Neural progenitor cell (in vitro differentiated cells): ENCODE results near the gene NAGK. TPM values are rescaled to one million over a fixed set of nuclear protein-coding genes. Genes with fewer than 3 reads are reported as not detected.
A peak's percentile ranks its signal among the peaks of the same experiment; 100 is the strongest.

Experiments used
- DNase-seq: peaks from one replicate; pipeline ENCODE4 v3.0.0-alpha.2; 2016; ENCODE audit warnings: low spot score
- H2AFZ ChIP-seq: fragments of 200-600 bp; sonication (generic); replicated peaks from 2 replicates; pipeline ENCODE4 v1.6.1; 2016; ENCODE audit warnings: antibody characterized with exemption
- H3F3A ChIP-seq: fragments of 200-600 bp; sonication (generic); 2 replicates; pipeline ENCODE4 v1.6.1; 2016; ENCODE audit warnings: antibody characterized with exemption, low read depth
- H3K27ac ChIP-seq: fragments of 200-600 bp; sonication (generic); 2 replicates; pipeline ENCODE4 v1.5.1; 2016; ENCODE audit warnings: mild to moderate bottlenecking
- H3K27me3 ChIP-seq: fragments of 200-600 bp; sonication (generic); 2 replicates; pipeline ENCODE4 v1.6.1; 2016; ENCODE audit warnings: mild to moderate bottlenecking, moderate library complexity
- H3K36me3 ChIP-seq: fragments of 200-600 bp; sonication (generic); 2 replicates; pipeline ENCODE4 v1.5.1; 2016
- H3K4me1 ChIP-seq: fragments of 200-600 bp; sonication (generic); 2 replicates; pipeline ENCODE4 v1.6.1; 2016; ENCODE audit warnings: mixed run types
- H3K4me2 ChIP-seq: fragments of 200-600 bp; sonication (generic); 2 replicates; pipeline ENCODE4 v1.6.1; 2016
- H3K4me3 ChIP-seq: fragments of 200-600 bp; sonication (generic); 2 replicates; pipeline ENCODE4 v1.5.1; 2016
- H3K79me2 ChIP-seq: fragments of 200-600 bp; sonication (generic); 2 replicates; pipeline ENCODE4 v1.6.1; 2016; ENCODE audit warnings: low read depth
- H3K9ac ChIP-seq: fragments of 200-600 bp; sonication (generic); 2 replicates; pipeline ENCODE4 v1.6.1; 2016
- H3K9me3 ChIP-seq: fragments of 200-600 bp; sonication (generic); 2 replicates; pipeline ENCODE4 v1.5.1; 2016; ENCODE audit warnings: low read depth
- H4K20me1 ChIP-seq: fragments of 200-600 bp; sonication (generic); 2 replicates; pipeline ENCODE4 v1.6.1; 2016; ENCODE audit warnings: low read depth
- H3K27ac Mint-ChIP-seq: 3 replicates; pipeline ENCODE4 v1.8.0; 2021; ENCODE audit warnings: mixed read lengths
- H3K27me3 Mint-ChIP-seq: 2 replicates; pipeline ENCODE4 v1.8.0; 2022; ENCODE audit warnings: low read depth, mild to moderate bottlenecking, inconsistent platforms, moderate library complexity, mixed read lengths; ENCODE audit not compliant: insufficient read depth
- H3K36me3 Mint-ChIP-seq: 3 replicates; pipeline ENCODE4 v1.8.0; 2021; ENCODE audit warnings: mixed read lengths
- H3K4me1 Mint-ChIP-seq: 3 replicates; pipeline ENCODE4 v1.8.0; 2021; ENCODE audit warnings: mixed read lengths
- H3K4me3 Mint-ChIP-seq: 3 replicates; pipeline ENCODE4 v1.8.0; 2021; ENCODE audit warnings: mild to moderate bottlenecking, moderate library complexity, mixed read lengths
- H3K9me3 Mint-ChIP-seq: 3 replicates; pipeline ENCODE4 v1.8.0; 2020; ENCODE audit warnings: mixed read lengths
- EZH2 ChIP-seq: fragments of 200-600 bp; sonication (generic); IDR thresholded peaks from 2 replicates; pipeline ENCODE4 v1.6.1; 2017; ENCODE audit warnings: antibody characterized with exemption, mild to moderate bottlenecking, moderate library complexity
- EZH2phosphoT487 ChIP-seq: fragments of 200-600 bp; sonication (generic); IDR thresholded peaks from 2 replicates; pipeline ENCODE4 v1.6.1; 2017; ENCODE audit warnings: antibody characterized with exemption
- total RNA-seq: library from RNA; depleted of rRNA; stranded (reverse); fragments of >200 nt; gene quantifications from 2 replicates; pipeline ENCODE4 v1.2.3, GENCODE V29; 2015; ENCODE audit warnings: low replicate concordance
- TF ChIP-seq, protein P1 (sequence below): fragments of 200-600 bp; sonication (generic); IDR thresholded peaks from 2 replicates; pipeline ENCODE4 v1.5.1; 2017; ENCODE audit warnings: antibody characterized with exemption, mild to moderate bottlenecking

NAGK gene
- total RNA-seq, 1 donor from 2014 or later = 18.4 TPM

GRCh38 chr2:71064110-71064611 is 4.3 kb upstream of the NAGK start:
- Histone ChIP-seq H3K4me1 (peaks cover 6% of the 10 kb centered on the region), H3K4me3 (no peak overlapping the region), H3K79me2 (peaks cover 5% of the 10 kb centered on the region), H2AFZ (no peak overlapping the region), H3K27ac (no peak overlapping the region), H3K27me3 (peaks cover 40% of the 10 kb centered on the region), H4K20me1 (no peaks in the 10 kb centered on the region), H3K4me2 (no peak overlapping the region), H3K9ac (no peak overlapping the region), H3K36me3 (no peaks in the 10 kb centered on the region), H3K9me3 (no peaks in the 10 kb centered on the region), H3F3A (no peaks in the 10 kb centered on the region)
- no peak for DNase-seq
- H3K4me1 Mint-ChIP-seq = peaks cover 7% of the 10 kb centered on the region
- no peaks in the 10 kb centered on the region for H3K9me3 Mint-ChIP-seq
- no peak overlapping the region for H3K4me3 Mint-ChIP-seq
- H3K27me3 Mint-ChIP-seq = peaks cover 15% of the 10 kb centered on the region
- H3K36me3 Mint-ChIP-seq = no peaks in the 10 kb centered on the region
- no peak for TF ChIP-seq EZH2phosphoT487
- TF ChIP-seq, protein P1, sequence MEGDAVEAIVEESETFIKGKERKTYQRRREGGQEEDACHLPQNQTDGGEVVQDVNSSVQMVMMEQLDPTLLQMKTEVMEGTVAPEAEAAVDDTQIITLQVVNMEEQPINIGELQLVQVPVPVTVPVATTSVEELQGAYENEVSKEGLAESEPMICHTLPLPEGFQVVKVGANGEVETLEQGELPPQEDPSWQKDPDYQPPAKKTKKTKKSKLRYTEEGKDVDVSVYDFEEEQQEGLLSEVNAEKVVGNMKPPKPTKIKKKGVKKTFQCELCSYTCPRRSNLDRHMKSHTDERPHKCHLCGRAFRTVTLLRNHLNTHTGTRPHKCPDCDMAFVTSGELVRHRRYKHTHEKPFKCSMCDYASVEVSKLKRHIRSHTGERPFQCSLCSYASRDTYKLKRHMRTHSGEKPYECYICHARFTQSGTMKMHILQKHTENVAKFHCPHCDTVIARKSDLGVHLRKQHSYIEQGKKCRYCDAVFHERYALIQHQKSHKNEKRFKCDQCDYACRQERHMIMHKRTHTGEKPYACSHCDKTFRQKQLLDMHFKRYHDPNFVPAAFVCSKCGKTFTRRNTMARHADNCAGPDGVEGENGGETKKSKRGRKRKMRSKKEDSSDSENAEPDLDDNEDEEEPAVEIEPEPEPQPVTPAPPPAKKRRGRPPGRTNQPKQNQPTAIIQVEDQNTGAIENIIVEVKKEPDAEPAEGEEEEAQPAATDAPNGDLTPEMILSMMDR = no peak
- no peak for TF ChIP-seq EZH2
- no peak overlapping the region for H3K27ac Mint-ChIP-seq

GRCh38 chr2:71064754-71065621 is 3.5 kb upstream of the NAGK start:
- H3K4me3 Mint-ChIP-seq = no peak overlapping the region
- H3K9ac ChIP-seq = no peak overlapping the region

GRCh38 chr2:71066856-71067255 is 1.6 kb upstream of the NAGK start:
- no peak for DNase-seq
- TF ChIP-seq, protein P1 = no peak
- TF ChIP-seq EZH2 (no peak), EZH2phosphoT487 (no peak)
- no peak overlapping the region for H3K4me2 ChIP-seq
- H3F3A ChIP-seq = no peaks in the 10 kb centered on the region
- peaks cover 10% of the 10 kb centered on the region for H3K27me3 Mint-ChIP-seq
- H3K4me3 ChIP-seq = no peak overlapping the region
- H3K79me2 ChIP-seq = peaks cover 19% of the 10 kb centered on the region
- H3K27ac ChIP-seq = no peak overlapping the region
- no peak overlapping the region for H3K9ac ChIP-seq
- H3K36me3 Mint-ChIP-seq = no peaks in the 10 kb centered on the region
- peaks cover 18% of the 10 kb centered on the region for H3K4me1 Mint-ChIP-seq
- H3K4me3 Mint-ChIP-seq = peak overlapping the region; percentile 48
- H2AFZ ChIP-seq = no peak overlapping the region
- H3K27ac Mint-ChIP-seq = no peak overlapping the region
- no peaks in the 10 kb centered on the region for H3K36me3 ChIP-seq
- H3K4me1 ChIP-seq = peaks cover 12% of the 10 kb centered on the region
- peaks cover 30% of the 10 kb centered on the region for H3K27me3 ChIP-seq
- H4K20me1 ChIP-seq = no peaks in the 10 kb centered on the region
- no peaks in the 10 kb centered on the region for H3K9me3 ChIP-seq
- H3K9me3 Mint-ChIP-seq = no peaks in the 10 kb centered on the region

More at GRCh38 chr2:71064754-71065621, 3.5 kb upstream of the NAGK start:
- no peaks in the 10 kb centered on the region for H3F3A ChIP-seq
- no peaks in the 10 kb centered on the region for H3K9me3 Mint-ChIP-seq
- no peaks in the 10 kb centered on the region for H3K36me3 Mint-ChIP-seq
- peaks cover 12% of the 10 kb centered on the region for H3K27me3 Mint-ChIP-seq
- H3K4me2 ChIP-seq = no peak overlapping the region
- H3K36me3 ChIP-seq = no peaks in the 10 kb centered on the region
- H3K27ac ChIP-seq = no peak overlapping the region
- no peak for DNase-seq
- H3K4me1 ChIP-seq = peaks cover 12% of the 10 kb centered on the region
- peaks cover 15% of the 10 kb centered on the region for H3K4me1 Mint-ChIP-seq
- no peaks in the 10 kb centered on the region for H3K9me3 ChIP-seq
- H4K20me1 ChIP-seq = no peaks in the 10 kb centered on the region
- no peak overlapping the region for H3K4me3 ChIP-seq
- peaks cover 40% of the 10 kb centered on the region for H3K27me3 ChIP-seq
- H3K79me2 ChIP-seq = peaks cover 13% of the 10 kb centered on the region
- TF ChIP-seq EZH2phosphoT487 = no peak
- TF ChIP-seq, protein P1 = no peak
- no peak for TF ChIP-seq EZH2
- no peak overlapping the region for H2AFZ ChIP-seq
- H3K27ac Mint-ChIP-seq = no peak overlapping the region
